ENCODE data around the gene LRRC31.

DNA sequence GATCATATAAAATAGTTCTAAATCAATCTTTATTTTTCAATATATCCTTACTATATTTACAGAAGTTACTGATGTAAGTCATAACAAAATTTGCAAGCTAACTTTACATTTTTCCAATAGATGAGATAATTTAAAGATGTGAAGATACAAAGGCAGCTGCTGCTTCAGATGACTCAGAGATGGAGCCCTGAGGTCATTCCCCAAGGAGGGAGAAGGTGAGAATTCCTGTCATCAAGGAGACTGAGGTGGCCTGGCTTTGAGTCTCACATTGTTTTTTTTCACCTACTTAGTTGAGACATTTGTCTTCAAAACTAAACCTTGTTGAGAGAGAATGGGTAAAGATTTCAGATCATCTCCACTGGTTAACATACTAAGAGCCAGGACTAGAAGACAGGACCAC is 37.7 kb upstream of the LRRC31 start:
- TF ChIP-seq, protein P1, sequence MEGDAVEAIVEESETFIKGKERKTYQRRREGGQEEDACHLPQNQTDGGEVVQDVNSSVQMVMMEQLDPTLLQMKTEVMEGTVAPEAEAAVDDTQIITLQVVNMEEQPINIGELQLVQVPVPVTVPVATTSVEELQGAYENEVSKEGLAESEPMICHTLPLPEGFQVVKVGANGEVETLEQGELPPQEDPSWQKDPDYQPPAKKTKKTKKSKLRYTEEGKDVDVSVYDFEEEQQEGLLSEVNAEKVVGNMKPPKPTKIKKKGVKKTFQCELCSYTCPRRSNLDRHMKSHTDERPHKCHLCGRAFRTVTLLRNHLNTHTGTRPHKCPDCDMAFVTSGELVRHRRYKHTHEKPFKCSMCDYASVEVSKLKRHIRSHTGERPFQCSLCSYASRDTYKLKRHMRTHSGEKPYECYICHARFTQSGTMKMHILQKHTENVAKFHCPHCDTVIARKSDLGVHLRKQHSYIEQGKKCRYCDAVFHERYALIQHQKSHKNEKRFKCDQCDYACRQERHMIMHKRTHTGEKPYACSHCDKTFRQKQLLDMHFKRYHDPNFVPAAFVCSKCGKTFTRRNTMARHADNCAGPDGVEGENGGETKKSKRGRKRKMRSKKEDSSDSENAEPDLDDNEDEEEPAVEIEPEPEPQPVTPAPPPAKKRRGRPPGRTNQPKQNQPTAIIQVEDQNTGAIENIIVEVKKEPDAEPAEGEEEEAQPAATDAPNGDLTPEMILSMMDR (IDR thresholded peaks at IDR 0.05), result no peak
- no peak for TF ChIP-seq POLR2AphosphoS5 (IDR thresholded peaks at IDR 0.05)

Data from esophagus muscularis mucosa (tissue), 3 donors.